Lower lobe of right lung (tissue), 2 donors: Measurements from ENCODE around the gene STK32B. TPM values are rescaled to one million over a fixed set of nuclear protein-coding genes. Genes with fewer than 3 reads are reported as not detected.
"Not testable (repeated sequence)": the region's sequence is repeated elsewhere in the genome, so short reads cannot be mapped to it uniquely, and the experiment has no call there.

Source experiments
- ATAC-seq, 2 donors: fragments of 200-7000 bp; cut with Tn5 transposase; one replicate each; pipeline ENCODE4 v1.9.1; 2020 to 2022; ENCODE audit warnings: mild to moderate bottlenecking in 2 of 2, moderate library complexity in 2 of 2
- DNase-seq: peaks from one replicate; pipeline ENCODE4 v3.0.0-alpha.2; 2020
- H3K27ac ChIP-seq: fragments of 200-600 bp; one replicate; pipeline ENCODE4 v1.8.0; 2022
- H3K27me3 ChIP-seq: fragments of 200-600 bp; one replicate; pipeline ENCODE4 v1.8.0; 2022; ENCODE audit warnings: low read depth
- H3K36me3 ChIP-seq: fragments of 200-600 bp; one replicate; pipeline ENCODE4 v1.8.0; 2022; ENCODE audit warnings: mild to moderate bottlenecking
- H3K4me1 ChIP-seq: fragments of 200-600 bp; one replicate; pipeline ENCODE4 v1.8.0; 2022
- H3K4me3 ChIP-seq: fragments of 200-600 bp; one replicate; pipeline ENCODE4 v1.8.0; 2022; ENCODE audit warnings: mild to moderate bottlenecking
- H3K9me3 ChIP-seq: fragments of 200-600 bp; one replicate; pipeline ENCODE4 v1.8.0; 2022
- intact Hi-C: fragments of 100-400 bp; cut with DNase I; formaldehyde crosslinking; loops from one replicate; pipeline ENCODE4 v1.11.0; 2022
- long read RNA-seq: library from polyadenylated mRNA; unstranded; transcript quantifications from one replicate; pipeline ENCODE4 v2.0.0, GENCODE V29; 2021
- total RNA-seq: library from RNA; stranded (reverse); fragmentation: NEBNext Ultra II Directional; extraction: Animal tissue kit (Norgen Biotek cat#: 25700); gene quantifications from one replicate; pipeline ENCODE4 v1.2.1, GENCODE V29; 2021
- TF ChIP-seq, protein P1 (sequence below): fragments of 200-600 bp; IDR thresholded peaks from one replicate; pipeline ENCODE4 v1.8.0; 2022; ENCODE audit warnings: antibody characterized with exemption, mild to moderate bottlenecking
- donor health status: DM: no; HTN: yes; CAD: no; lungs with severe emphysema.

STK32B gene
- total RNA-seq: 1.3 TPM
- long read RNA-seq, partial matches to known transcripts: 0 of 2 reads
- long read RNA-seq, other reads (novel, unspliced or antisense): 1 of 2 reads

GRCh38 chr4:5051278-5052203 lies at the start of gene STK32B:
TSS of gene STK32B (plus strand) at chr4:5051480.
- H3K27me3 ChIP-seq: peaks cover 27% of the 10 kb centered on the region
- ATAC-seq: peak; percentile 77 to 82
- intact Hi-C loops: no loop called here

GRCh38 chr4:5001641-5002040 lies 49.6 kb upstream of the STK32B start:
- not testable (repeated sequence) for H3K4me1 ChIP-seq

More at GRCh38 chr4:5051278-5052203, at the start of gene STK32B:
- Histone ChIP-seq H3K27ac (no peak within 1 kb of the TSS), H3K9me3 (no peaks in the 10 kb centered on the region), H3K4me1 (peaks cover 21% of the 10 kb centered on the region), H3K4me3 (peak within 1 kb of the TSS; percentile 62), H3K36me3 (no peaks in the 10 kb centered on the region)
- TF ChIP-seq, protein P1, sequence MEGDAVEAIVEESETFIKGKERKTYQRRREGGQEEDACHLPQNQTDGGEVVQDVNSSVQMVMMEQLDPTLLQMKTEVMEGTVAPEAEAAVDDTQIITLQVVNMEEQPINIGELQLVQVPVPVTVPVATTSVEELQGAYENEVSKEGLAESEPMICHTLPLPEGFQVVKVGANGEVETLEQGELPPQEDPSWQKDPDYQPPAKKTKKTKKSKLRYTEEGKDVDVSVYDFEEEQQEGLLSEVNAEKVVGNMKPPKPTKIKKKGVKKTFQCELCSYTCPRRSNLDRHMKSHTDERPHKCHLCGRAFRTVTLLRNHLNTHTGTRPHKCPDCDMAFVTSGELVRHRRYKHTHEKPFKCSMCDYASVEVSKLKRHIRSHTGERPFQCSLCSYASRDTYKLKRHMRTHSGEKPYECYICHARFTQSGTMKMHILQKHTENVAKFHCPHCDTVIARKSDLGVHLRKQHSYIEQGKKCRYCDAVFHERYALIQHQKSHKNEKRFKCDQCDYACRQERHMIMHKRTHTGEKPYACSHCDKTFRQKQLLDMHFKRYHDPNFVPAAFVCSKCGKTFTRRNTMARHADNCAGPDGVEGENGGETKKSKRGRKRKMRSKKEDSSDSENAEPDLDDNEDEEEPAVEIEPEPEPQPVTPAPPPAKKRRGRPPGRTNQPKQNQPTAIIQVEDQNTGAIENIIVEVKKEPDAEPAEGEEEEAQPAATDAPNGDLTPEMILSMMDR: no peak
- peak; percentile 65 for DNase-seq

DNA sequence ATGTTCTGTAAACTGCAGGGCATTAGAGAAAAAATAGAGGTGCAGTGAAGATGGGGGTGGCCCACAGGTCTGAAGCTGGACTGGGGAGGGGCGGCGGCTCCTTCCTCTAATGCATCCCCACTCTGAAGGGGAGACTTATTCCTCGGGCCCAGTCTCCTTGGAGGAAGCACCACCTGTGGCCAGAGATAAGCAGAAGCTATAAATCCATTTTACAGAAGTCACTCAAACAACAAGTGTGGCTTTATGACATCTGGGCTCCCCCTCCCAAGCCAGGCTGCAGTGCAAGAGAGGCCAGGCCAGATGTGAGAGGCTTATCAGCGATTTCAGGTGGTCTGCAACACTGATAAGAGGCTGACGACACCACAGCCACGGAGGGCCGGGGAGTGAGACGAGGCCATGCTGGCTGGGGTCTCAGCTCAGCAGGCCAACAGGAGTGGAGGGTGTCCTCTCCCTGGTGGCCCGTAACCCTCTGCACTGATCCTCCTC lies 47.9 kb upstream of the STK32B start:
- intact Hi-C loops: no loop called here
- Histone ChIP-seq H3K36me3 (no peaks in the 10 kb centered on the region), H3K27ac (no peak overlapping the region), H3K4me3 (no peak overlapping the region), H3K4me1 (no peaks in the 10 kb centered on the region), H3K27me3 (peaks cover 35% of the 10 kb centered on the region), H3K9me3 (no peaks in the 10 kb centered on the region)
- DNase-seq (no peak), ATAC-seq (no peak)
- TF ChIP-seq, protein P1: no peak

More at GRCh38 chr4:5001641-5002040, 49.6 kb upstream of the STK32B start:
- H3K27ac ChIP-seq, ATAC-seq, DNase-seq, intact Hi-C loops, H3K36me3 ChIP-seq, H3K4me3 ChIP-seq, H3K9me3 ChIP-seq: not testable (repeated sequence)
- H3K27me3 ChIP-seq: peaks cover 35% of the 10 kb centered on the region

DNA sequence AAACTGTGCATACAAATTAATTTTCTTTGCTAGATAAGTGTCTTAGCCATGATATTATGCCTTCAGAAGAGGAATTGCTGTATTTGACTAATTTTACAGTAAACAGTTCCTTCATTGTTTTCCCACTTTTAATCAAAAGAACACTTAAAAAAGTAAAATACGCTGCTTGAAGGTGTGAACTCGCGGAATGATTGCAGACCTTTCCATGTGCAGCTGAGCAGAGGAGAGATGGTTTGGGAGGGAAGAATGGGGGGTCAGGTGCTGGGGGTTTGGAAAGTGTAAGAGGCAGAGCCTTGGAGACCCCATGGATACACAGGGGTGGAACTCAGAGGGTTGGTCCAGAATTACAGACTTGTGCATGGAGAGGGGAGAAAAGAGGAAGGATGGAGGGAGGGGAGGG lies 47.4 kb upstream of the STK32B start:
- no peak overlapping the region for H3K27ac ChIP-seq
- DNase-seq (no peak), ATAC-seq (no peak)
- no peaks in the 10 kb centered on the region for H3K4me1 ChIP-seq
- H3K36me3 ChIP-seq: no peaks in the 10 kb centered on the region
- intact Hi-C loops: no loop called here
- TF ChIP-seq, protein P1: no peak
- H3K27me3 ChIP-seq: peaks cover 35% of the 10 kb centered on the region
- no peak overlapping the region for H3K4me3 ChIP-seq
- H3K9me3 ChIP-seq: no peaks in the 10 kb centered on the region

DNA sequence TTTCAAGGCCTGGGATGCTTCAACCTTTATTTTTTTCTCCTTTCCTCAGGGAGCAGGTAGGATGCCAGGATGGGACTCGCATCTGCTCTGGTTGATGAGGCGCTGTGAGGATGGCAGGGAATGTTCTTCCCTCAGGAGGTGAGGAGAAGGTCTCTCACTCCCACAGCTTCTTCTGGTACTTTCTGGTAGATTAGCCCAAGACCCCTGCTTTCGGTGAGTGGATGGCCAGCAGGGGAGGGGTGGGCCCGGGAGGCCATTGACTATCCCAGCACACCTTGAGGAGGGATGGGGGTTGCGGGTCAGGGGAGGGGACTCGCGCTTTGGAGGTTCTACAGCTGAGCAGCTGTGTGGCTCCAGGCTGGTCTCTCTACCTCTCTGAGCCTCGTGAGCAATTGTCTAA lies 46.8 kb upstream of the STK32B start:
- no peak overlapping the region for H3K27ac ChIP-seq
- ATAC-seq: no peak
- H3K36me3 ChIP-seq: no peaks in the 10 kb centered on the region
- no peak overlapping the region for H3K4me3 ChIP-seq
- DNase-seq: no peak
- TF ChIP-seq, protein P1: no peak
- no peaks in the 10 kb centered on the region for H3K4me1 ChIP-seq
- peaks cover 35% of the 10 kb centered on the region for H3K27me3 ChIP-seq
- H3K9me3 ChIP-seq: no peaks in the 10 kb centered on the region
- intact Hi-C loops: no loop called here

- H3K4me1 ChIP-seq, ATAC-seq, DNase-seq, H3K9me3 ChIP-seq, H3K4me3 ChIP-seq, intact Hi-C loops, H3K36me3 ChIP-seq, H3K27ac ChIP-seq: not testable (repeated sequence)
- peaks cover 41% of the 10 kb centered on the region for H3K27me3 ChIP-seq
Observed at GRCh38 chr4:5006932-5007331, 44.3 kb upstream of the STK32B start.
